C1 segment of cervical spinal cord (tissue), 14 donors: ENCODE measurements around the gene TLX2.

Experiments used
- DNase-seq, 14 donors: peaks; one replicate each; lab custom pipeline; 2025; lab: John Stamatoyannopoulos, UW

TLX2 gene

DNA sequence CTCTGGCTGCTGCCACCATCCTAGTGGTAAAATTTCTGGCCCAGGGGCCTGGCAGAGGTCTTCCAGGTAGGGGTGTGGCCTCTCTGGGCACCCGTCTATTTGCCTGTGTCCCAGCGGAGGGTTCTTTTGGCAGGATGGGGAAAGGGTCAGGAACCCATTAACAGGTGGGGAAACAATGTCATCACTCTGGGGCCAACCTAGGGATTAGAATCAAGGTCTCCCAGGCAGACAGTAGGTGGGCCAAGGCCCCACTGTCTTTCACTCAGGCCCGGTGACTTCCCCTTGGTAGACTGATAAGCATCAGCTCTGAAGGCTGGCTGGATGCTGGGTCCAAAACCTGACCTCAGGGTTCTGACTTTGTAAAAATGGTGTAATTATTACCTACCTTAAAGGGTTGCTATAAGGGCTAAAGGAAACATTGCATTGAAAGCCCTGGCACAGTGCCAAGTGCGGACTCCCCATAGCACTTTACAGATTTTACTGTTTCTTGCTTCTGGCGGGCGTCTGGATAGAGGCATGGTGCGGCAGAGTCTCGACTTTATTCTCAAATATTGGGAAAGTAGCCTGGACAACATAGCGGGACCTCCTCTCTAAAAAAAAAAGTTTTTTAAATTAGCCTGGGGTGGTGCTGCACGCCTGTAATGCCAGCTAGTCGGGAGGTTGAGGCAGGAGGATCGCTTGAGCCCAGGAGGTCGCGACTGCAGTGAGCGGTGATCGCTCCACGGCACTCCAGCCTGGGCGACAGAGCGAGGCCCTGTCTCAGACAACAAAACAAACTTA, 17.1 kb upstream of the TLX2 start:
- DNase-seq = no peak

GRCh38 chr2:74497777-74498499, 16.3 kb upstream of the TLX2 start:
- DNase-seq = no peak

DNA sequence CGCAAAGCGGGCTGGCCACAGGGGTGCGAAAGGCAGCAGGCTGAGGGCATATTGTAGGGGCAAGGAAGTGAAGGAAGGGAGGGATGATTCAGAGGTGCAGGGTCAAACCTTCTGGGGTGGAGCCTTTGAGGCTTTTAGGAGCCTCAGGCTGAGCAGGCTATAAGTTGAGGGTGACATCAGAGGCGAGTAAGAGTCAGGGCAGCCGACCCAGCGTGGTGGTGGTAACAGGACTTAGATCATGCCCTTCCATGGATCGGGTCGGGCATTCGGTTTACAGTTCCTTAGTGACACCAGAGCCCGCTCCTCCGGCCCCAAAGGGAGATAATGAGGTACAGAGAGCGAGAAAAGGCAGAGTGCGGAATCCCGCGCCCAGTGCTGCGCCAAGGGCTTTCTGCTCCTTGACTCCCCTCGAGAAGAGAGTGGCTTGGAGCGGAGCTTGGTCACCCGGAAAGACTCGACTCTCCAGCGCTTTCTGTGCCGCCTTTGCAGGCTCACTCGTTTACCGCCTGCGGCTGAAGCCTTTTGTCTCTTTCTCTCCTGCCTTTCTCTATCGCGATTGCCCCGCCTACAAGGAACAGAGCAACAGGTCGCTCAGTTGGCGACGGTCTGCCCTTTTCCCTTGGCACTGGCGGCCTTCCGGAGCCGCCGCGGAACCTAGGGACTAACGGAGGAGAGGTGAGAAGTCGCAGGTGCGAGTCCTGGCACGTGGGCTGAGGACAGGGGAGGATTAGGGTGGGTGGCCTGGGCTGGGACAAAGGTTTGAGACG, 15.6 kb upstream of the TLX2 start:
- DNase-seq = no peak

GRCh38 chr2:74499267-74499939, 14.8 kb upstream of the TLX2 start, which contains the start of gene LBX2:
Gene LBX2, minus strand, starts transcription at chr2:74499603. Its CDS starts 66 bp downstream, at chr2:74499537.
- no peak for DNase-seq

GRCh38 chr2:74499940-74500577, 14.2 kb upstream of the TLX2 start:
- no peak for DNase-seq

DNA sequence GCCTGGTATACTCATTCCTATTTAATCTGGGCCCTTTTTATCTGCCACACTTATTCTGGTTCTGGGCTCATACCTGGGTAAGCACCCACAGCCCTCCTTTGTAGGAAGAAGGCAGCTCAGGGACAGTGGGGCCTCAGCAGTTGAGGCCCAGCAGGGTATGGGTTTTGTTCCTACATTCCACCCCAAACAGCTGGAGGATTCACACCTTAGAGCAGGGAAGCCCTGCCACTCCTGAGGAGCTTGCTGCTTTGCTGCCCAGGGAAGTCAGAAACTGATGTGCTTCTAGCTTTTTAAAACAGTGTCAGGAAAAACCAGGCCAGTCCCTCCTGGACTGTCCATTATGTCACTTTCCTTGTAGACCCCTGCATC, 13.7 kb upstream of the TLX2 start:
- DNase-seq = no peak

DNA sequence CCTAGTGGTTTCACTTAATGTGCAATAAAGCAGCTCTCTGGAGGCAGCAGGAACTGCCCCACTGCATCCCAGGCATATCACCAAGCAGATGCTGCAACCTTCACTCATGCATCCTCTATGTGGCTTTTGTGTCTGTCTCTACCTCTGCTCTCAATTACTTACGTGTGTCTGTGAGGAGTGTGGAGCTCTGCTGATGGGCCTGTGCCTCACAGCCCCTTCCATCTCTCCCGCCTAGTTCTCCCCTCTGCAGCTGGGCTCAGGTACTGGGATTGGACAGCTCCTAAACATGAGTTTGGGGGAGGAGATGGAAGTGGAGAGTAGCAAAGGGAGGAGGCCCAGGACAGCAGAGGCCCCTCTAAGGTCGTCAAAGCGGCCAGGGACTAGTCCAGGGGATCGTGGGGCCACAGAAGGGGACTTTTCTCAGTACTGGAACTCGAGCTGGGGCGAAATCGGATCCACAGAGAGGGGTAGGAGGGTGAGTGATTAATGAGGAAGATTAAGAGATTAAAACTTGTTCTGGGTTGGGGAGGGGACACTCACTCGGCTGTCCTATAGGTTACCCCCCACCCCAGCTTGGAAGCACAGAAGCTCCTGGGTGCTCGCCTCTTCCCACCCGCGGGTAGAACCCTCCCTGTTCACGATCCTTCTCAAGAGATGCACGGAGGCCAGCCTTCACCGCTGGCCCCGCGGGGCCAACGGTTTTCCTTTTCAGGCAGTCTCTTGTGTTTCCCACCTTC, 12.7 kb upstream of the TLX2 start:
- DNase-seq = no peak

DNA sequence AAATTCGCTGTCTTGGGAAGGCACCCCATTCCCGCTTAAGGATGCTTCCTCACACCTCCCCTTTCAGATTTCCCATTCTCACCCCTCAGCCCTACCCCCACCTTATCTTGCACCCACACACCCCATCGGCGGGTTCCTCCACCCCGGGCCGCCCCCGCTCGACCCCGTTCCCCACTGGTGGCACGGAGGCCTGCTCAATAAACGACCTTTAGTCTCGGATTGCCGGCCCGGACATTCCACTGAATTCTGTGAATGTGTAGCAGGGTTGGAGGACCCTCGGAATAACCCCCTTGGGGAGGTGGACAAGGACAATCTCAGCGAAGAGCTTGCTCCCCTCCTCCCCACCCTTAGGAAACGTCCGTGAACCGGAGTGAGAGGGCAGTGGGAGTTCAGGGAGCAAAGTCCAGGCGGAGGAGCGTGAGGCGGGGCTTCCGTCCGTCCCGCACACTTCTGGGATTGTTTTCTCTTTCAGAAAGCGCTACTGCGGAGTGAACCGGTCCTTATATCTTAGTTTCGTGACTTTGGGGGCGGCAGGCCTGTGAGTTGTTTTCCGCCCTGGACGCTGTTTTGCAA, 12.0 kb upstream of the TLX2 start:
- no peak for DNase-seq

- peak in 1 of 14 donors; percentile 5 for DNase-seq
Measured at GRCh38 chr2:74502720-74503505, 11.3 kb upstream of the TLX2 start.

- no peak for DNase-seq
Measured at GRCh38 chr2:74503506-74504475, 10.5 kb upstream of the TLX2 start.

- no peak for DNase-seq
Measured at GRCh38 chr2:74504591-74504990, 9.7 kb upstream of the TLX2 start.

DNA sequence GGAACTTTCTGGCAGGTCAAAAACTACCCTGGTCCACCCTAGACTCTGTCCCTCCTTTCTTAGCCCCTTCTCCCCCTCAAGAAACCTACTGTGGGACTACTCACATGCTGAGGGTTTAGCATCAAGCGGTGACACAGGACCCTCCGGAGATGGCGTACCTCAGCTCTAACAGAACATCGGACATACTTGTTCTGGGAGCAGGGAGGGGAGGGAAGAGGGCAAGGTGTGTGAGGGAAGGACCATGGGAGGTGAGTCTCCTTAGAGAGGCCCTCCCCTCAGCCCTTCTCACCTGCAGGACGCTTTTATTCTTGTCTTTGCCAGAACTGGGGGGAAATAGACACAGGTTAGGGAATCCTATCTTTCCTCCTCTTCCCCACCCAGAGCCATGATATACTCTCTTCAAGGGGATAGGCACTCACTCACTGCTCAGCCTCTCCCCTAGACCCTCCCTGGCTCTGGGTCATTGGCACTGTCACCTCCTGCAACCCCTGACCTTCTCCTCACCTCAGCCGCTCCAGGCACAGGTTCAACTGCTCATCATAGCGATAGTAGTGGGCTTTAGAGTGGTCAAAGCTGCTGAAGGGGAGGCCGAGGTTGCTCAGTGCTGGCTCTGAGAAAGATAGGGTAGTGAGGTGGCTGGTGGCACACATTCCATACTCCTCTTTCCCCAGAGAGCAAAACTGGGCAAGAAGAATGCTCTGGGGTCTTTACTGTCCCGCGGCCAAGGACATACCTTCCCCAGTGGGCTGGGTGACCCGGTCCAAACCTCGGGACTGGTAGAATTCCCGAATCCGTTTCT, 8.6 kb upstream of the TLX2 start:
- DNase-seq = no peak

DNA sequence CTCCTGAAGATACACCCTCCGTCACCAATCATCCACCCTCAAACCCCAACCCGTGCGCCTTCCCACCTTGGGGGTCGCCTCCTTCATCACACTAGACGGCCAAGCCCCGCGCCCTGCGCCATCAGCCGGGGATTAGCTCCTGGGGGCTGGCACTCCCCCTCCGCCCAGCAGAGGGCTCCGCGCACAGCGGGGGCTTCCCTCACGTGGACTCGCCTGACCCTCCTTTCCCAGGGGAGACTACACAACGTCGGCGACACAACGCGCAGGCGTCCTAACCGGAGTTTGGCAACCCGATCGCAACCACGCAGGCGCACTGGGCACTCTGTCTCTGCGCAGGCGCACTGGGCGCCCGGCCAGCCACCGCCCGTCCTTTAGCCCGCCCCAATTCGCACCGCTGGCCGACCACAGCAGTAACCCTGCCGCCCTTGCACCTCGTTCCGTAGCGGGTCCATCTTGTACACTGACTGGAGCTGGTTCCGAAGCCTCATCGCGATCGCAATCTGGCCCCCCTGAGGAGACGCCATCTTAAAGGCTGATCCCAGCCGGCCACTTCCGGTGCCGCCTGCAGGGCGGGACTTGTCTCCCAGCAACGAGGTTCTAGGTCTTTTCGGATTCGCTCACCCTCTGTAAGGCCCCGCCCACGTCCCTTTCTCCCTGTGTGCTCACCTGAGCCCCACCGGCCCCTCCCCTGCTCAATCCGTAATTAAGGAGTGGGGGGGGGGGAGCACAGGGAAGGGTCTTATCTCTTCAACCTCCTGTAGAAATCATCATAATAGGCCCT, 6.9 kb upstream of the TLX2 start, which contains the start of gene PCGF1:
Gene PCGF1, minus strand, starts transcription at position 551 of the 781 bp plus-strand sequence. Its CDS starts 27 bp downstream, at position 524.
- DNase-seq = peak; percentile 62 to 99 (median 94)

DNA sequence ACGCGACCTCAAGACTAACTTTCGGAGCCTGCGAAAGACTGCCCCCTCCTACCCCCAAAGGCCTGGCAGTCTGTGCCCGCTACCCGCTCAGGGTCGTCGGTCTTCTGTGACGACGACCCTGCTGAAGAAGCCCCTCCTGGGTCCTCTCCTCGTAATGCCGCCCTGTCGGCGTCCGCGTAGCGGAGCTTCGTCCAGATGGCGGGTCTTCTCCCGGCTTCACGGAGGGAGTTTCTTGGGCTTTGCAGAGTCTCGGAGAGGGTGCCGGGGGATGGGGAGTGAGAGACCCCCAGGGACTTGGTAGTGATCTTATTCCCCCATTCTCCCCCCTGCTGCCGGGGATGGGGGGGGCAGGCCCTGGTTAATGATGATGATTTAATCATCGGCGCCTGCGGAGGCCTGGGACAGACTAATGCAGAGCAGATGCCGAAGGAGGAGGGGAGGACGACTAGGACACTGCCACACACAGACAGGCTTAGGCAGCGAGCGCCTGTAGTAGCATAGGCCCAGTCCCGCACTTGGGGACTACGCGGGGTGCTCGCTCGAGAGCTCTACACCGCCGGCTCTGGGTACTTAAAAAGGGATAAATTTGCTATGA, 6.2 kb upstream of the TLX2 start:
- peak in 2 of 14 donors; percentile 44 to 55 for DNase-seq

DNA sequence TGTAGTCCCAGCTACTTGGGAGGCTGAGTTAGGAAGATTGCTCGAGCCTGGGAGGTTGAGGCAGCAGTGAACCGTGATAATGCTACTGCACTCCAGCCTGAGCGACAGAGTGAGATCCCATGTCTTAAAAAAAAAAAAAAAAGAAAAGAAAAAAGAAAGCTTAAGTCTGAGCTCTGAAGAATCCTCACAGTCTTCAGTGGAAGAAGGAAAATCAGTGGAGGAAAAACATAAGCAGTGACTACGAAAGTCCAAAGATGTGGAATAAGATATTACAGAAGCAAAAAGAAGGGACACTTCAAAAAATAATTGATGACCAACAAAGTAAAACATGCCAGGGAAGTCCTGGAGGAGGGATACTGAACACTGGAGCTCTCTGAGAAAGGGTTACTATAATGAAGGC, 4.0 kb upstream of the TLX2 start:
- no peak for DNase-seq
